Esophagus (tissue), 2 donors: ENCODE results near the gene TEX44. TPM values are rescaled to one million over a fixed set of nuclear protein-coding genes. Genes with fewer than 3 reads are reported as not detected.
A peak's percentile ranks its signal among the peaks of the same experiment; 100 is the strongest.
"Not testable (repeated sequence)": the region's sequence is repeated elsewhere in the genome, so short reads cannot be mapped to it uniquely, and the experiment has no call there.

Experiments used
- H3K27ac ChIP-seq, 2 donors: one replicate each; pipeline ENCODE4 v1.5.1; 2013; ENCODE audit warnings: low read depth in 2 of 2, mild to moderate bottlenecking in 2 of 2, inconsistent platforms in 1 of 2, low read length in 1 of 2, moderate library complexity in 1 of 2
- H3K27me3 ChIP-seq, 2 donors: one replicate each; pipeline ENCODE4 v1.6.1; 2013; ENCODE audit warnings: low read length in 2 of 2, control low read depth in 1 of 2, mild to moderate bottlenecking in 1 of 2; ENCODE audit not compliant: insufficient read depth in 2 of 2, control insufficient read depth in 1 of 2
- H3K36me3 ChIP-seq, 2 donors: one replicate each; pipeline ENCODE4 v1.6.1; 2013; ENCODE audit warnings: low read length in 1 of 2; ENCODE audit not compliant: control insufficient read depth in 2 of 2, insufficient read depth in 2 of 2
- H3K4me1 ChIP-seq, 2 donors: one replicate each; pipeline ENCODE4 v1.6.1; 2013; ENCODE audit warnings: low read length in 1 of 2; ENCODE audit not compliant: control insufficient read depth in 2 of 2, insufficient read depth in 2 of 2
- H3K4me3 ChIP-seq, 2 donors: one replicate each; pipeline ENCODE4 v1.5.1; 2013; ENCODE audit warnings: low read length in 2 of 2, mild to moderate bottlenecking in 2 of 2, low read depth in 1 of 2, moderate library complexity in 1 of 2
- H3K9me3 ChIP-seq, 2 donors: one replicate each; pipeline ENCODE4 v1.6.1; 2013; ENCODE audit warnings: mild to moderate bottlenecking in 2 of 2, low read depth in 1 of 2, low read length in 1 of 2, moderate library complexity in 1 of 2; ENCODE audit not compliant: control insufficient read depth in 2 of 2, insufficient read depth in 1 of 2
- WGBS, 2 donors: extraction: QIAGEN DNeasy Blood & Tissue Kit; methylation state at CpG; one replicate each; pipeline ENCODE4 v1.1.7; 2013; 5-methylcytosine and 5-hydroxymethylcytosine counted together
- polyA plus RNA-seq, 2 donors: library from polyadenylated mRNA; stranded (reverse); fragments of 200-250 nt; gene quantifications; one replicate each; pipeline ENCODE4 v1.2.3, GENCODE V29; 2013
- donor health status: healthy with polysubstance abuse.
- donor health status: Bipolar disorder and iron deficiency.

Gene TEX44
- polyA plus RNA-seq, 2 donors = not detected

GRCh38 chr2:231554748-231555545 lies 37.7 kb upstream of the TEX44 start:
- Histone ChIP-seq H3K4me3 (no peak overlapping the region), H3K27me3 (no peaks in the 10 kb centered on the region), H3K4me1 (peaks cover 0 to 2% of the 10 kb centered on the region in 2 donors), H3K27ac (peak overlapping the region; percentile 65 to 66), H3K36me3 (no peaks in the 10 kb centered on the region), H3K9me3 (no peaks in the 10 kb centered on the region)
- 59 to 60% methylated on average over 14 of the region's 14 CpGs for WGBS, 2 donors

- not testable (repeated sequence) for H3K4me1 ChIP-seq, H3K9me3 ChIP-seq, H3K36me3 ChIP-seq, H3K4me3 ChIP-seq, H3K27me3 ChIP-seq, H3K27ac ChIP-seq
- 95 to 96% methylated on average over 8 of the region's 8 CpGs for WGBS, 2 donors
These were observed 36.2 kb upstream of the TEX44 start for GRCh38 chr2:231556496-231556895.

GRCh38 chr2:231556981-231557380 lies 35.7 kb upstream of the TEX44 start:
- no peak overlapping the region for H3K4me3 ChIP-seq
- H3K27ac ChIP-seq = no peak overlapping the region
- no peaks in the 10 kb centered on the region for H3K9me3 ChIP-seq
- WGBS, 2 donors = 83 to 86% methylated on average over 7 of the region's 7 CpGs
- peaks cover 0 to 2% of the 10 kb centered on the region in 2 donors for H3K4me1 ChIP-seq
- no peaks in the 10 kb centered on the region for H3K27me3 ChIP-seq
- H3K36me3 ChIP-seq = no peaks in the 10 kb centered on the region

- WGBS, 2 donors = 35 to 36% methylated on average over 11 of the region's 11 CpGs
- peak overlapping the region in 1 of 2 donors; percentile 58 for H3K27ac ChIP-seq
- H3K36me3 ChIP-seq = no peaks in the 10 kb centered on the region
- no peaks in the 10 kb centered on the region for H3K9me3 ChIP-seq
- no peak overlapping the region for H3K4me3 ChIP-seq
- no peaks in the 10 kb centered on the region for H3K27me3 ChIP-seq
- peaks cover 0 to 2% of the 10 kb centered on the region in 2 donors for H3K4me1 ChIP-seq
These were observed 35.0 kb upstream of the TEX44 start for GRCh38 chr2:231557571-231558217.

- H3K4me3 ChIP-seq = no peak overlapping the region
- WGBS, 2 donors = 20 to 28% methylated on average over 3 of the region's 3 CpGs
- H3K27me3 ChIP-seq = no peaks in the 10 kb centered on the region
- no peaks in the 10 kb centered on the region for H3K36me3 ChIP-seq
- H3K4me1 ChIP-seq = no peaks in the 10 kb centered on the region
- no peaks in the 10 kb centered on the region for H3K9me3 ChIP-seq
- H3K27ac ChIP-seq = no peak overlapping the region
These were observed 29.2 kb upstream of the TEX44 start for GRCh38 chr2:231563378-231563961.

- no peaks in the 10 kb centered on the region for H3K4me1 ChIP-seq
- H3K27ac ChIP-seq = no peak overlapping the region
- H3K36me3 ChIP-seq = no peaks in the 10 kb centered on the region
- H3K27me3 ChIP-seq = no peaks in the 10 kb centered on the region
- H3K9me3 ChIP-seq = no peaks in the 10 kb centered on the region
- 74 to 79% methylated on average over 4 of the region's 4 CpGs for WGBS, 2 donors
- no peak overlapping the region for H3K4me3 ChIP-seq
These were observed 26.6 kb upstream of the TEX44 start for GRCh38 chr2:231565887-231566594.

GRCh38 chr2:231567159-231567558 lies 25.5 kb upstream of the TEX44 start:
- Histone ChIP-seq H3K27me3 (no peaks in the 10 kb centered on the region), H3K27ac (no peak overlapping the region), H3K9me3 (no peaks in the 10 kb centered on the region), H3K4me3 (no peak overlapping the region), H3K4me1 (no peaks in the 10 kb centered on the region), H3K36me3 (no peaks in the 10 kb centered on the region)
- 84 to 85% methylated on average over 3 of the region's 3 CpGs for WGBS, 2 donors

- no peaks in the 10 kb centered on the region for H3K27me3 ChIP-seq
- H3K4me3 ChIP-seq = no peak overlapping the region
- 80 to 84% methylated on average over 6 of the region's 6 CpGs for WGBS, 2 donors
- H3K27ac ChIP-seq = no peak overlapping the region
- H3K4me1 ChIP-seq = no peaks in the 10 kb centered on the region
- no peaks in the 10 kb centered on the region for H3K9me3 ChIP-seq
- H3K36me3 ChIP-seq = no peaks in the 10 kb centered on the region
These were observed 24.4 kb upstream of the TEX44 start for GRCh38 chr2:231568098-231568784.

- Histone ChIP-seq H3K36me3 (no peaks in the 10 kb centered on the region), H3K27ac (no peak overlapping the region)
- WGBS, 2 donors = 78 to 80% methylated on average over 7 of the region's 7 CpGs
These were observed 23.8 kb upstream of the TEX44 start for GRCh38 chr2:231568785-231569435.

More at GRCh38 chr2:231568785-231569435, 23.8 kb upstream of the TEX44 start:
- no peaks in the 10 kb centered on the region for H3K27me3 ChIP-seq
- H3K4me3 ChIP-seq = no peak overlapping the region
- no peaks in the 10 kb centered on the region for H3K4me1 ChIP-seq
- no peaks in the 10 kb centered on the region for H3K9me3 ChIP-seq
